ENCODE measurements around the gene SSX2B.
"Not testable (repeated sequence)": the region's sequence is repeated elsewhere in the genome, so short reads cannot be mapped to it uniquely, and the experiment has no call there.

The SSX2B gene

DNA sequence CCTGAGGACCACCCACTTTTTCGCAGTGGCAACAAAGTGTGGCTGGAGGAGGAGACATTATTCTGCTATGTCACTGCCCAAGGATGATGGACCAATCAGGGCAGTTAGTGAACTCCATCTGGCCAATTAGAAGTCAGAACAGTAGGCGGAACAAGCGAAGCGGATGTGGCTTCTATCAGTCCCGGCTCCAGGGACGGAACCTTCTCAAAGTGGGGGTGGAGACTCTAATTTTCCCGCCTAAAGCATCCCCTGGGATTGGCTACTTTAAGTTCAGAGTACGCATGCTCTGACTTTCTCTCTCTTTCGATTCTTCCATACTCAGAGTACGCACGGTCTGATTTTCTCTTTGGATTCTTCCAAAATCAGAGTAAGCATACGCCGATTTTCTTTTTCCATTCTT lies at the start of gene SSX2B:
Gene SSX2B (plus strand): TSS at position 301 of the 400 bp plus-strand sequence. CDS start 1,429 bp downstream, outside the sequence.
- not testable (repeated sequence) for H3K4me3 ChIP-seq (ENCODE audit: low read length)

DNA sequence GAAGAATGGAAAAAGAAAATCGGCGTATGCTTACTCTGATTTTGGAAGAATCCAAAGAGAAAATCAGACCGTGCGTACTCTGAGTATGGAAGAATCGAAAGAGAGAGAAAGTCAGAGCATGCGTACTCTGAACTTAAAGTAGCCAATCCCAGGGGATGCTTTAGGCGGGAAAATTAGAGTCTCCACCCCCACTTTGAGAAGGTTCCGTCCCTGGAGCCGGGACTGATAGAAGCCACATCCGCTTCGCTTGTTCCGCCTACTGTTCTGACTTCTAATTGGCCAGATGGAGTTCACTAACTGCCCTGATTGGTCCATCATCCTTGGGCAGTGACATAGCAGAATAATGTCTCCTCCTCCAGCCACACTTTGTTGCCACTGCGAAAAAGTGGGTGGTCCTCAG lies 44.0 kb upstream of the SSX2B start, which contains the start of gene SSX2:
Gene SSX2 (minus strand): TSS at position 101 of the 400 bp plus-strand sequence. CDS start 1,429 bp downstream, outside the sequence.
- H3K4me3 ChIP-seq (ENCODE audit: low read length): not testable (repeated sequence)

GRCh38 chrX:52765983-52766382 lies 14.9 kb downstream of the SSX2B start:
- not testable (repeated sequence) for H3K4me3 ChIP-seq (ENCODE audit: low read length)

DNA sequence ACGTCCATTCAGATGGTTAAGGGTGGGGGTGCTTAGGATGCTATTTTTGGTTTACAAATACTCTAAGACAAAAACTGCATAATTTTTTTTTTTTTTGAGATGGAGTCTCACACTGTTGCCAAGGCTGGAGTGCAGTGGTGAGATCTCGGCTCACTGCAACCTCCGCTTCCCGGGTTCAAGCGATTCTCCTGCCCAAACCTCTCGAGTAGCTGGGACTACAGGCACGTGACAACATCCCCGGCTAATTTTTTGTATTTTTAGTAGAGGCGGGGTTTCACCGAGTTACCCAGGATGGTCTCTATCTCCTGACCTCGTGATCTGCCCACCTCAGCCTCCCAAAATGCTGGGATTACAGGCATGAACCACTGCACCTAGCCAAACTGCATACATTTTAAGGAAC lies 22.5 kb downstream of the SSX2B start:
- H3K4me3 ChIP-seq (ENCODE audit: low read length): not testable (repeated sequence)

GRCh38 chrX:52797327-52797726 lies 46.3 kb downstream of the SSX2B start, which contains the start of gene SPANXN5:
TSS of gene SPANXN5 (minus strand) at chrX:52797427. CDS start at chrX:52797348, 79 bp downstream.
- H3K4me3 ChIP-seq (ENCODE audit: low read length): not testable (repeated sequence)

GRCh38 chrX:52804876-52805275 lies 53.8 kb downstream of the SSX2B start:
- H3K4me3 ChIP-seq (ENCODE audit: low read length): not testable (repeated sequence)

Measured in GM08714 (cell line).